Right lobe of liver (tissue), 6 donors: ENCODE results near the gene CHN2. TPM values are rescaled to one million over a fixed set of nuclear protein-coding genes. Genes with fewer than 3 reads are reported as not detected.

Source experiments
- ATAC-seq, 4 donors: fragments of 200-7000 bp; cut with Tn5 transposase; one replicate each; pipeline ENCODE4 v1.9.1; 2020; ENCODE audit warnings: mild to moderate bottlenecking in 4 of 4, moderate library complexity in 4 of 4
- DNase-seq, 3 donors: peaks; one replicate each; pipeline ENCODE4 v3.0.0-alpha.2; 2020
- H3K27ac ChIP-seq, 3 donors: fragments of 200-600 bp; one replicate each; pipeline ENCODE4 v1.8.0; 2022
- H3K27me3 ChIP-seq, 2 donors: fragments of 200-600 bp; one replicate each; pipeline ENCODE4 v1.8.0; 2022
- H3K36me3 ChIP-seq, 4 donors: fragments of 200-600 bp; sonication (generic) in 1 of 4; one replicate each; pipeline versions ENCODE4 v1.5.1 to v1.8.0; 2017 to 2022; ENCODE audit warnings: control low read depth in 1 of 4
- H3K4me1 ChIP-seq, 4 donors: fragments of 200-600 bp; sonication (generic) in 1 of 4; one replicate each; pipeline versions ENCODE4 v1.5.1 to v1.8.0; 2017 to 2022; ENCODE audit warnings: control low read depth in 1 of 4
- H3K4me3 ChIP-seq, 3 donors: fragments of 200-600 bp; one replicate each; pipeline ENCODE4 v1.8.0; 2022
- H3K9me3 ChIP-seq, 4 donors: fragments of 200-600 bp; sonication (generic) in 1 of 4; one replicate each; pipeline versions ENCODE4 v1.5.1 to v1.8.0; 2017 to 2022; ENCODE audit warnings: control low read depth in 1 of 4
- CTCF ChIP-seq, 4 donors: fragments of 200-600 bp in 3 of 4; fragments of 450-650 bp in 1 of 4; IDR thresholded peaks; one replicate each; pipeline versions ENCODE4 v1.5.1 to v1.8.0; 2016 to 2022; ENCODE audit warnings: antibody characterized with exemption in 4 of 4, mild to moderate bottlenecking in 2 of 4
- POLR2A ChIP-seq: fragments of 450-650 bp; IDR thresholded peaks from one replicate; pipeline ENCODE4 v1.6.1; 2017; ENCODE audit warnings: antibody characterized with exemption, mild to moderate bottlenecking
- WGBS: methylation state at CpG from one replicate; pipeline ENCODE4 v1.1.6; 2018; ENCODE audit warnings: low coverage, low lambda C conversion rate; ENCODE audit not compliant: insufficient coverage; ENCODE audit errors: missing lambda C conversion rate; 5-methylcytosine and 5-hydroxymethylcytosine counted together
- intact Hi-C, 2 donors: fragments of 100-400 bp; cut with DNase I; formaldehyde crosslinking; loops; one replicate each; pipeline versions ENCODE4 v1.11.2 to v1.14.1; 2022
- total RNA-seq, 6 experiments: library from RNA; depleted of rRNA in 2 of 6; stranded (reverse); fragments of >200 nt in 2 of 6; fragmentation: NEBNext Ultra II Directional in 3 of 6; extraction: Animal tissue kit (Norgen Biotek cat#: 25700) in 3 of 6; gene quantifications; one replicate each; pipeline versions ENCODE4 v1.1.0 to v1.2.4, GENCODE V29; 2016 to 2023
- donor health status: DM: no; HTN: yes; CAD: no.
- donor health status: DM: no; HTN: no; CAD: no.
- donor health status: DM: no; HTN: no; CAD: no.
- donor health status: DM: no; HTN: yes; CAD: no.
- donor health status: DM: no; HTN: yes; CAD: no.

The CHN2 gene
- total RNA-seq, 6 experiments from 2014 or later = 20.1 to 57.7 (median 31.5) TPM

GRCh38 chr7:29193316-29194205, 1.0 kb upstream of the CHN2 start:
- Histone ChIP-seq H3K4me1 (peaks cover 0 to 51% (median 13%) of the 10 kb centered on the region in 4 donors), H3K4me3 (peak overlapping the region; percentile 77 to 85 (median 77)), H3K27ac (peak overlapping the region; percentile 87 to 97 (median 94)), H3K9me3 (no peaks in the 10 kb centered on the region), H3K27me3 (no peaks in the 10 kb centered on the region), H3K36me3 (no peaks in the 10 kb centered on the region)
- no peak for TF ChIP-seq POLR2A
- no peak for TF ChIP-seq CTCF (IDR thresholded peaks at IDR 0.05)
- DNase-seq = peak in 2 of 3 donors; percentile 22 to 70
- 13% methylated on average over 22 of the region's 26 CpGs for WGBS
- peak; percentile 6 to 53 (median 26) for ATAC-seq
- intact Hi-C loops = loop anchor here in 1 of 2 donors (10.0 kb wide), 1 partner anchor 211 kb away; no protein-coding TSS in a partner anchor

- WGBS = 0% methylated on average over 4 of the region's 40 CpGs
- Histone ChIP-seq H3K4me1 (peaks cover 0 to 54% (median 15%) of the 10 kb centered on the region in 4 donors), H3K36me3 (no peaks in the 10 kb centered on the region), H3K9me3 (no peaks in the 10 kb centered on the region), H3K27ac (peak overlapping the region; percentile 87 to 97 (median 94)), H3K27me3 (no peaks in the 10 kb centered on the region), H3K4me3 (peak overlapping the region; percentile 77 to 85 (median 77))
- intact Hi-C loops = loop anchor here in 1 of 2 donors (10.0 kb wide), 1 partner anchor 211 kb away; no protein-coding TSS in a partner anchor
- no peak for TF ChIP-seq POLR2A
- no peak for TF ChIP-seq CTCF (IDR thresholded peaks at IDR 0.05)
- ATAC-seq (peak in 3 of 4 donors; percentile 7 to 43 (median 20)), DNase-seq (peak in 2 of 3 donors; percentile 57 to 68)
Observed at GRCh38 chr7:29194206-29194593, 375 bp upstream of the CHN2 start.

DNA sequence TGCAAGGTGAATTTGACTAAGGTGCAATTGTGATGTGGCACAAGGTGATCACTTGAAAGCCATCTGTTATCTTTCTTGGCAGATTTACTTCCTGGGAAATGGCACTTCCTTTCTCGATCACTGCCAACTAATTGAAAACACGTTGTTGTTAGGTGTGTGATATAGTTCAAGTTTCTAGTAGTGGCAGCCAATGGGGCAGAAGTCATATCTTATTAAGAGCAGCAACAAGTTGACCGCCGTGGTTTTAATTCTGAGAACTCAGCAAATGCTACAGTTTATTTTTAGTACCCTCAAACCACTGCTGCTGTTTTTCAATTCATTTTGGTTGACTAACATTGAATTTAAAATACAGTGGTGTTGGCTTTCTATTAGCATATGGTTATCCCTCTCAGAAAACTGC, 1.6 kb downstream of the CHN2 start:
- H3K4me3 ChIP-seq = peak overlapping the region in 2 of 3 donors; percentile 77 to 85
- 2% methylated on average over 4 of the region's 4 CpGs for WGBS
- no peaks in the 10 kb centered on the region for H3K9me3 ChIP-seq
- TF ChIP-seq POLR2A = no peak
- DNase-seq (no peak), ATAC-seq (peak in 2 of 4 donors; percentile 1 to 3)
- peak overlapping the region in 2 of 3 donors; percentile 94 to 97 for H3K27ac ChIP-seq
- intact Hi-C loops = loop anchor here in 1 of 2 donors (10.0 kb wide), 1 partner anchor 209 kb away; no protein-coding TSS in a partner anchor
- H3K27me3 ChIP-seq = no peaks in the 10 kb centered on the region
- peaks cover 0 to 38% (median 12%) of the 10 kb centered on the region in 4 donors for H3K4me1 ChIP-seq
- H3K36me3 ChIP-seq = no peaks in the 10 kb centered on the region

DNA sequence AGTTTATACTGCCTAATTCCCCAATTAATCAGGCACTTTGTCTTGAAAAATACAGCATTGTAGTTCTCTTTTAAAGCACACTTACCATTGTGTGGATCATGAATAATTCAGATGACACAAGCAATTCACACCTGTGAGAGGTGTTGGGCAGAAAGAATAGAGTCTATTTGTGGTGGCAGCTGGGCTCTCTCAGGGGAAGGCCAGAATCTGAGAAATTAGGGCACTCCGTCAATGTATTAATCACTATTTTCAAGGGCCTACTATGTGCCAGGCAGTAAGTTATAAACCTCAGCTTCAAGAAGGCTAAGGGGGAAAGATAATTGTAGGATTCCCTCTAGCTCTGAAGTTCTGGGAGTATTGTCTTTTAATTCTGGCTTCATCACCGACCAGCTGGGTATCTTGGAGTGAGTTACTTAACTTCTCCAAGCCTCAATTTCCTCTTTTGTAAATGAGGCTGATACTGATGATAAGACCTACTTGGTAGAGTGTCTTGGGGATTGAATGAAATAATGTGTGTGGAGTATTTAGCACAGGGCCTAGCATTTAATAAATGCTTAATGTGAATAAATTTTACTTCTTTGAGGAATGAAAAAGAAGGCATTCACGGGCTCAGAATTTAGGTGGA, 2.5 kb downstream of the CHN2 start:
- DNase-seq (no peak), ATAC-seq (no peak)
- Histone ChIP-seq H3K9me3 (no peaks in the 10 kb centered on the region), H3K4me3 (peak overlapping the region in 2 of 3 donors; percentile 77 to 85), H3K4me1 (peaks cover 0 to 41% (median 12%) of the 10 kb centered on the region in 4 donors), H3K27me3 (no peaks in the 10 kb centered on the region), H3K36me3 (no peaks in the 10 kb centered on the region), H3K27ac (peak overlapping the region in 2 of 3 donors; percentile 94 to 97)
- intact Hi-C loops = loop anchor here in 1 of 2 donors (10.0 kb wide), 1 partner anchor 208 kb away; no protein-coding TSS in a partner anchor
- TF ChIP-seq POLR2A (no peak), CTCF (IDR thresholded peaks at IDR 0.05) (no peak)
- 72% methylated on average over 3 of the region's 3 CpGs for WGBS
